SU-DHL-6 (cell line): ENCODE measurements around the gene KCNK18.

Experiments
- CTCF ChIP-seq: fragments of 200-600 bp; sonication (generic); IDR thresholded peaks from one replicate; pipeline ENCODE4 v1.5.1; 2017; ENCODE audit warnings: antibody characterized with exemption, mild to moderate bottlenecking, low read length, moderate library complexity; ENCODE audit not compliant: insufficient read depth, poor library complexity, severe bottlenecking
- EZH2phosphoT487 ChIP-seq: fragments of 200-600 bp; sonication (generic), shearing (Covaris generic); conservative IDR thresholded peaks from 2 replicates; pipeline ENCODE4 v1.6.1; 2018; ENCODE audit warnings: mild to moderate bottlenecking, antibody characterized with exemption, low read length, moderate library complexity, mixed read lengths

DNA sequence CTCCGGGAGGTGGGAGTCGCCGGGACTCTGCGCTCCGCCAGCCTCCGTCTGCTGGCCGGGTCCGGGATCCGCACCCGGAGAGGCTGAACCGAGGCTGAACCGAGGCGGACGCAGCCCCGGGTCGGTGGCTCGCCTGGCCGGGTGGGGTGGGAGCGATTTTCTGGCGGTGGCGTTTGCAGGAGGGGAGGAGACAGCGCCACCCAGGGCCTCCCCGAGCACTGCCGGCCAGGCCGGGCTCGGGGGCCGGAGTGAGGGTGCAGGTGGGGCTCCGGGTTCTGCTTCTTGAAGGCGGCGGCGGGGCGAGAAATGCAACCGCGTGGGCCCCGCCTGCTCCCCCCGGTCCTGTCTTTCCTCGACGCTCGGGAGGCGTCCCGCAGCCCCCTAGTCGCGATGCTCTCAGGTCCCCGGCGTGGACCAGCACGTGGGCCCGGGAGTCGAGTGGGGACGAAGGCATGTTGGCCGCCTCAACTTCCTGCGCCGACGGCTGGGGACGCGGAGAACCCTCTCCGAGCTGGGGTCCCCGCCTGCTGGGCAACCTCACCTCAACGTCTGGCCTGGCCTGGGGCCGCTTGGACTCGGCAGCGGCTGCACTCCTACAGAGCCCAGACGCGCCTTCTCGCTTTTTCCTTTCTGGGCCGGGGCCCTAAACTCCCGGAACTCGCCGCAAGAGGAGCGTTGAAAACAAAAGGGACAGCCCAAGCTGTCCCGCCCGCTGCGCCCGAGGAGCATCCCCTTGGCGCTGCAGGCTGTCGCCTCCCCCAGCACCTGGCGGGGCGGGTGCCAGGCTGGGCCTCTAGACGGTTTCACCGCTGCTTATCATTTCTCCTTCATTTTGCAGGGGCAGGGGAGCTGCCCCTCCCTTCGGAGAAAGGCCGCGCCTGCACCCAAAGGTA, 34.0 kb upstream of the KCNK18 start:
- TF ChIP-seq EZH2phosphoT487, result no peak
- no peak for TF ChIP-seq CTCF
